Measurements from ENCODE around the gene ZNF556. TPM values are rescaled to one million over a fixed set of nuclear protein-coding genes. Genes with fewer than 3 reads are reported as not detected.

The ZNF556 gene
- total RNA-seq, 1 experiment from 2014 or later: not detected

GRCh38 chr19:2827840-2828489 is 39.2 kb upstream of the ZNF556 start:
- intact Hi-C loops (cut with micrococcal nuclease): no loop called here
- no peak overlapping the region for H3K27ac Mint-ChIP-seq (ENCODE audit: low read depth, unreplicated experiment)
- ChIA-PET POLR2A (interaction anchor here (1.0 kb wide), 1 partner anchor 13 kb away, joined by 3 read pairs; the partner anchor contains the start of gene ZNF555), CTCF (no interaction called here)
- H3K27me3 Mint-ChIP-seq (ENCODE audit: insufficient read depth, unreplicated experiment): no peaks in the 10 kb centered on the region
- no TSS peak for BruUV-seq (replicated peaks)
- H3K4me3 Mint-ChIP-seq (ENCODE audit: unreplicated experiment): no peak overlapping the region
- no peak for DNase-seq (ENCODE audit: unreplicated experiment)
- no peak for TF ChIP-seq CTCF (IDR thresholded peaks at IDR 0.05; ENCODE audit: unreplicated experiment)
- peaks cover 12% of the 10 kb centered on the region for H3K9me3 Mint-ChIP-seq (ENCODE audit: unreplicated experiment)
- no peaks in the 10 kb centered on the region for H3K4me1 Mint-ChIP-seq (ENCODE audit: insufficient read depth, unreplicated experiment)
- H3K36me3 Mint-ChIP-seq (ENCODE audit: insufficient read depth, unreplicated experiment): peaks cover 23% of the 10 kb centered on the region

GRCh38 chr19:2834294-2834871 is 32.8 kb upstream of the ZNF556 start:
- ChIA-PET CTCF (no interaction called here), POLR2A (interaction anchor here (0.8 kb wide), 1 partner anchor 15 kb away, joined by 3 read pairs; the partner anchor contains the start of gene ZNF554)
- intact Hi-C loops (cut with micrococcal nuclease): no loop called here
- H3K4me3 Mint-ChIP-seq (ENCODE audit: unreplicated experiment): no peak overlapping the region
- H3K36me3 Mint-ChIP-seq (ENCODE audit: insufficient read depth, unreplicated experiment): peaks cover 6% of the 10 kb centered on the region
- no peak overlapping the region for H3K27ac Mint-ChIP-seq (ENCODE audit: low read depth, unreplicated experiment)
- H3K9me3 Mint-ChIP-seq (ENCODE audit: unreplicated experiment): peaks cover 24% of the 10 kb centered on the region
- H3K27me3 Mint-ChIP-seq (ENCODE audit: insufficient read depth, unreplicated experiment): no peaks in the 10 kb centered on the region
- BruUV-seq (replicated peaks): no TSS peak
- H3K4me1 Mint-ChIP-seq (ENCODE audit: insufficient read depth, unreplicated experiment): no peaks in the 10 kb centered on the region
- no peak for TF ChIP-seq CTCF (IDR thresholded peaks at IDR 0.05; ENCODE audit: unreplicated experiment)
- no peak for DNase-seq (ENCODE audit: unreplicated experiment)

- CTCF ChIA-PET: interaction anchor here (0.6 to 0.9 kb wide), 4 partner anchors 12 to 70 kb away, joined by 3 read pairs; partner anchors contain the start of gene ZNF554
- intact Hi-C loops (cut with micrococcal nuclease): no loop called here
- no TSS peak for BruUV-seq (replicated peaks)
- no peak for TF ChIP-seq CTCF (IDR thresholded peaks at IDR 0.05; ENCODE audit: unreplicated experiment)
- H3K27me3 Mint-ChIP-seq (ENCODE audit: insufficient read depth, unreplicated experiment): no peaks in the 10 kb centered on the region
- DNase-seq (ENCODE audit: unreplicated experiment): no peak
- peaks cover under 1% of the 10 kb centered on the region for H3K36me3 Mint-ChIP-seq (ENCODE audit: insufficient read depth, unreplicated experiment)
- H3K27ac Mint-ChIP-seq (ENCODE audit: low read depth, unreplicated experiment): no peak overlapping the region
- no peak overlapping the region for H3K4me3 Mint-ChIP-seq (ENCODE audit: unreplicated experiment)
- H3K4me1 Mint-ChIP-seq (ENCODE audit: insufficient read depth, unreplicated experiment): peaks cover 4% of the 10 kb centered on the region
- H3K9me3 Mint-ChIP-seq (ENCODE audit: unreplicated experiment): peaks cover 24% of the 10 kb centered on the region
- POLR2A ChIA-PET: interaction anchor here (0.6 to 1.8 kb wide), 2 partner anchors 18 to 173 kb away, joined by 3 to 5 read pairs; partner anchors contain the start of gene ZNF554
Observed at GRCh38 chr19:2837430-2837829, 29.7 kb upstream of the ZNF556 start.

Data from MCF 10A (cell line).